ENCODE results near the gene ADAM22.

ADAM22 gene

GRCh38 chr7:88041583-88041982 is 107.5 kb downstream of the ADAM22 start:
- DNase-seq (ENCODE audit: low read depth in 2 of 2), result no peak

- no peak for DNase-seq (ENCODE audit: low read depth in 2 of 2)
Measured at GRCh38 chr7:88042157-88042556, 108.1 kb downstream of the ADAM22 start.

DNA sequence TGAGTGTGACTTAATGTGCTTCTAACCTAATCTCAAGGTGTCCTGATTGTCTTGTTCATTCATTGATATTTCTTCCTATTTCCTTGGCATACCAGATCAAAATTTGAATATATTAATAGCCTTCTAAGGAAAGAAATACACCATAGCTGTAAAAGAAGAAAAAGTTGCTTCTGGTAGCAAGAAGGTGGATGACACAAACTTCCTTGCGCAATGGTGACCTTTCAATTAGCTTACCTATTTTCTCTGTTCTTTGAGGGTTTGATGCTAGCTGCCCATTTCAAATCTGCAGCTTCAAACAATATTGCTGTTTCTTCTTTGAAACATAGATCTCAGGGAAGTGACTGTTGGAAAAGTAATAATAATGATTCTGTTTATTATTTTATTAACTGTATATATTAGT is 108.8 kb downstream of the ADAM22 start:
- DNase-seq (ENCODE audit: low read depth in 2 of 2), result no peak

- DNase-seq (ENCODE audit: low read depth in 2 of 2), result no peak
Measured at GRCh38 chr7:88044069-88044468, 110.0 kb downstream of the ADAM22 start.

DNA sequence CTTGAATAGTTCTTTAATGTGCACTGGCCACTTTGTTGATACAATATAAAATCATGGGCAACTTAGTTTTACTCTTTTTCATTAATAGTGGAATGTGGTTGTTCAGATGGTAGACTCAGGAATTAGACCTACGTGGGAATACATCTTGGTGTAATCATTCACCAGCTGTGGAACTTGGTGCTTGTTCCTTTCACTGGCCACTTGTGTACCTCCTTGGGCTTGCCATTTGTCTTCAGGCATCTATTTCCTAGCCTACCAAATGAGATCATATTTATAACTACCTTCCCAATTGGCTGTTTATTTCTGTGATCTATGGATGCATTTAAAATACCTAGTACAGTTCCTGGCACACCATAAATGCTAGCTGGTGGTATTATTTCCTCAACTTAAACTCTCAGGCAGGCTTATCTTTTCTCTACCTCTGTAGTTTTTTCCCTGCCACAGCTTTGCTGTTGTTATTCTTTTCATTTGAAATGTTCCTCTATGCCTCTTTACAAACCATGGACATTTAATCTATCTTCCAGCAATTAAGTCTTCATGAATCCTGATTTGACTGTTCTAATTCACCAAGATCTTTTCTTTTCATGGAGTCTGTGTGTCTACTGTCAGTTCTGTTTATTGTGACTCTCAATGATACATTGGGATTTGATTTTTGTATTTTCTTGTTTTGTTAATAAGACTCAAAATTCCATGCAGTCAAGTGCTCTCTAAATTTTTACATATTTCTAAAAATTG is 113.0 kb downstream of the ADAM22 start:
- DNase-seq (ENCODE audit: low read depth in 2 of 2), result no peak

DNA sequence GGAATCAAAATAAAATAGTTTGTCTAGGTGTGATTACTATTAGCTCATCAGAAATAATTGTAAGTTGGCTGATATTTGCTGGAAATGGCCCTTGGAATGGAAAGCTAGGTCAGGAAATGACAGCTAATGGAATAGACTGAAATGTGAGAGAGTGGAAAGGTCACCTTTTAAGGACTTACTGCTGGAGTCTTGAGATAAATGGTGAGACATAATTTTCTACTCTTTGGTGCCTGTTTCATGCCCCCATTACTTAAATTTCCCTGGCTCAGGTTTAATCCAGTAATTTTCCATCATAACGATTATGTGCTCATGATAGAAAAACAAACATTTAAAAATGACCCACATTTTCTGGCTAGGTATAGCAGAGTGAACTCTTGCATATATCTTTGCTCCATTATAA is 123.6 kb downstream of the ADAM22 start:
- no peak for DNase-seq (ENCODE audit: low read depth in 2 of 2)

DNA sequence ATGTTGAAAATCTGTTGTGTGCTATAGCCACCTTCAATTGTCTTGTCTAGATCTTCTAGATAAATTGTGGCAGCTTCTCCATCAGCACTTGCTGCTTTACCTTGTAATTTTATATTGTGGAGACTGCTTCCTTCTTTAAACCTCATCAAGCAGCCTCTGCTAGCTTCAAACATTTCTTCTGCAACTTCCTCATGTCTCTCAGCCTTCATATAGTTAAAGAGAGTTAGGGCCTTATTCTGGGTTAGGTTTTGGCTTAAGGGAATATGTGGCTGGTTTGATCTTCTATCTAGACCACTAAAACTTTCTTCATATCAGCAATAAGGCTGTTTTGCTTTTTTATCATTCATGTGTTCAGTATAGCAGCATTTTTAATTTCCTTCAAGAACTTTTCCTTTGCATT is 128.2 kb downstream of the ADAM22 start:
- DNase-seq (ENCODE audit: low read depth in 2 of 2), result no peak

DNA sequence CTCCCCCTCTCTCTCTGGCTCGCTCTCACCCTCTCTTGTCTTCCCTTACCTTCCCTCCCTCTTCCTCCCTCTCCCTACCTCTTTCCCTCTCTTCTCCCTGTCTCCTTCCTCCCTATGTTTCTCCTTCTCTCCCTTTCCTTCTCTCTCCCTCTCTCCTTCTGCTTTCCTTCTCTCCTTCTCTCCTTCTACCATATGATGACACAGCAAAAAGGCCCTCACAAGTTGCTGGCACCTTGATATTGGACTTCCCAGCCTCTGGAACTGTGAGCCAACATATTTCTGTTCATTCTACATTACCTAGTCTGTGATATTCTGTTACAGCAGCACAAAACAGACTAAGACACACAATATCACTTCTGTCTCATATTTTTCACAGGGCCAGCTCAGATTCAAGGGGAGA is 135.0 kb downstream of the ADAM22 start:
- DNase-seq (ENCODE audit: low read depth in 2 of 2), result no peak

- DNase-seq (ENCODE audit: low read depth in 2 of 2), result no peak
Measured at GRCh38 chr7:88071994-88072714, 138.1 kb downstream of the ADAM22 start.

DNA sequence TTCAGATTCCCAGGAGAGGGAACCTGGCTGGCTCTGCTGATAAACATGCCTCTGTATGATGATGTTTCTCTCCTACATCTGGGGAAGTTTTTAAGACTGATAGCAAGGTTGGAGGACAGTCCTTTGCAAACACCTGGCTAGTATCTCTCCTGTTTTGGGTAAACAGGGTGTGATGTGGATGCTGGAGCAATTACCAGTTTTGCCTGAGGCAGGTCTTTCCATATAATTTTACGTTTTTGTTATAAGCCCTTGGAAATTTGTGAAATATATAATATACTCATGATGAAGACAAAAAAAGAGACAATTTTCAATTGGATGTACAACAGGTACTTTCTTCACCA is 138.6 kb downstream of the ADAM22 start:
- DNase-seq (ENCODE audit: low read depth in 2 of 2), result no peak

DNA sequence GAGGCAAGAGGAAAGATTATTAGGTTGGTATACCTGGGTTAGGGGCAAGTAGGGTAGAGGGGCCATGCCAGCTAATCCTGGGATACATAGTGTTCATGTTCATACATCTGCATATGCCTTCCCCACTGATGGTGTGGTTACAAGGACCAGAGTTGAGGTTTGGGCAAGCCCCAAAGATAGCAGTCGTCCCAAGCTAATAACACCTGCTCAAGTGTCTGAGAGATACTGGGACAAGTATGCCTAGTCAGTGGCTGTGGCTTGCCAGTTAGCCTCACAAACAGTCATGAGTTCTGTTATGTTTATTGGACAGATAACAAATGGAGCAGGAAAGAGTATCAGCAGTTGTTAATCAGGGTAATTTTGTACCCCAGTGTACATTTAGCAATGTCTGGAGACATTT is 139.6 kb downstream of the ADAM22 start:
- DNase-seq (ENCODE audit: low read depth in 2 of 2), result no peak

GRCh38 chr7:88075216-88075615 is 141.2 kb downstream of the ADAM22 start:
- no peak for DNase-seq (ENCODE audit: low read depth in 2 of 2)

GRCh38 chr7:88083883-88084282 is 149.8 kb downstream of the ADAM22 start:
- DNase-seq (ENCODE audit: low read depth in 2 of 2), result no peak

DNA sequence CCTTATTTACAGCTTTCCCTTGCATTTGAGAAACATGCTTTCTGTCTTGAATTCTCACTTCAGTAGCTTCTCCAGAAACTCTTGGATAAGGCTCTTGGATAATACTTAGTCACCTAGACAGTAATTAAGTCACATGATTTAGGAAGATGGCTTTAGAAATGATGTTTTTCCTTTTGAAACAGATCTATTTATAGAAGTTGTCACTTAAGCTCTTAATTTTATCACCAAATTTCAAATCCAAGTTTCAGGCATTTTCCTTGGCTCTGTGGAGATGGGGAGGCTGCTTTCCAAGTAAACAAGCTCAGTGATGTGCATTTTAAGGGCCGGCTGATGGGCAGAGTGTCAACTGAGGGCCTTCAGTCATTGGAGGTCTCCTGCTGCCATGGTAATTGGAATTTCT is 155.5 kb downstream of the ADAM22 start:
- no peak for DNase-seq (ENCODE audit: low read depth in 2 of 2)

GRCh38 chr7:88090240-88090639 is 156.2 kb downstream of the ADAM22 start:
- DNase-seq (ENCODE audit: low read depth in 2 of 2), result no peak

DNA sequence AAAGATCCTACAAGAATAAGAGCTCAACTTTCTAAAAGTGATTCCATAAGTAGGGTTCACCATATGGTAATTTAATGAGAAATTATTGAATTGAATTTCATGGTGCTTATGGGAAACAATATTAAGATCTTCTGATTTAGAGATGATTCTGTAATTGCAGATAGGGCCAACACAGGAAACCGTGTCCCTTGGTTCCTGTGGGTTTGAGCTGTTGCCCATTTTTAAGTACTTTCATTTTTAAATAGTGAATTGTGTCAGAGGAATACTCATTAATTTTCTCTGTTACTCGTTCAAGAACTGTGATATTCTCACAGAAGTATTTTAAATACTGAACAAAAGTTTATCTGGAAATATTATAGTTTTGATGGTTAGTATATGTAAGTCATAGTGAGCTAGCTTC is 156.6 kb downstream of the ADAM22 start:
- no peak for DNase-seq (ENCODE audit: low read depth in 2 of 2)

DNA sequence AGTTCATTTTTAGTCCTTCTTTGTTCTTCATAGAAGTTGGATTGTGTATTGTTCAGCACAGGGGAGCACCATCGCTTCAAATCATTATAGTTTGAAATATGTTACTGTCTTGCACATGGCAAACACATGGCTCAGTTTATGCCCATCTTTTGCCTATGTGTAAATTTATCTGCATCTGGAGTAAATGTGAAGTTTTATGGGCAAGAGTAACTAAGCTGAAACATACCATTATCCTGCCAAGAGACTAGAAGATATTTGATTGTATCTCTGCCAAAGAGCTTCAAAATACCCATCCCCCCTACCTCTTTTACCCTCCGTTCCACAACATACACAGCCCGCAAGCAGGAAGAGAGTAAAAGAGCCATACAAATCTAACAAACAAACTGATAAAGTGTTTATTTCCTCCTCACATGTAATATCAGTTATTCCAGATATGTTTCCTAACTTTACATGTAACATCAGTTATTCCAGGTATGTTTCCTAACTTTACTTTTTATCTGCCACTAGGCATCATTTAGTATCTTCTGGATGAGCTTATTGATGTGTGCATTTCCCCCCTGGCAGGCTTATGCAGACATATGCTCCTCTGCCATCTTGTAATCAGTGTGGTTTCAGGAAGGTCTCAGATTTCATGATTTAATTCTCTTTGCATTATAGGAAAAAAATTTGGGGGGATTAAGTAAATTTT is 158.1 kb downstream of the ADAM22 start:
- DNase-seq (ENCODE audit: low read depth in 2 of 2), result no peak

DNA sequence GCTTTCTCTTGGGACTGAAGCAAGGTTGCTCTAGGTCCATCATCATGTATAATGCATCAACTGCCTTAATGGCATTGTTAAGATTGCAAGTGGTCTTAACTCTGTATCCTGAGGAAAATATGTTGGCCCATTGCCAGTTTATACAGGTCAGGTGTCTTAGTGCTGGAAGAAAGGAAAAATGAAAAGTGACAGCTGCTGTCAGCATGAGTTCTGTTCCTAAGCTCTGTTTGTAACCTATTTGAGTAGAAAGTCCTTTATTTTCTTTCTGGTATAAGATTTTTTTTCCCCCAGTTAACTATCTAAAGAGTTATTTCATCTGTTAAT is 158.6 kb downstream of the ADAM22 start:
- no peak for DNase-seq (ENCODE audit: low read depth in 2 of 2)

- no peak for DNase-seq (ENCODE audit: low read depth in 2 of 2)
Measured at GRCh38 chr7:88101769-88102168, 167.7 kb downstream of the ADAM22 start.

DNA sequence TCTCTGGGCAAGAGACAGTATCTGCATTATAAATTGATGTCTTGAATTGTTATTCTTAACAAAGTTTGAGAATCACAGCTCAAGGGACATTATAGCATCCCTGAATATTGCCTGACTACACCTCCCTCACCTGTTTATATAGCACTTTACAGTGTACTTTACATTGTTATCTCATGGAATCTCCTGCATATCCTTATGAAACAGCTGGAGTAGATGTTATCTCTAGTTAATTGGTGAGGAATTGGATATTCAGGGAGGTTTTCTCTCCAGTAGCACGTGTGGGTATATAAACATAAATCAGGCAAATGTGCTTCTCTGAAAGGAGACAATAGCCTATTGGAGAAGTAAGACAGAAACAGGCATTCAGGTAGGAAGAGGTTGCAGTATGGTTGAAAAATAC is 168.6 kb downstream of the ADAM22 start:
- DNase-seq (ENCODE audit: low read depth in 2 of 2), result no peak

GRCh38 chr7:88104732-88105131 is 170.7 kb downstream of the ADAM22 start:
- DNase-seq (ENCODE audit: low read depth in 2 of 2), result no peak

DNA sequence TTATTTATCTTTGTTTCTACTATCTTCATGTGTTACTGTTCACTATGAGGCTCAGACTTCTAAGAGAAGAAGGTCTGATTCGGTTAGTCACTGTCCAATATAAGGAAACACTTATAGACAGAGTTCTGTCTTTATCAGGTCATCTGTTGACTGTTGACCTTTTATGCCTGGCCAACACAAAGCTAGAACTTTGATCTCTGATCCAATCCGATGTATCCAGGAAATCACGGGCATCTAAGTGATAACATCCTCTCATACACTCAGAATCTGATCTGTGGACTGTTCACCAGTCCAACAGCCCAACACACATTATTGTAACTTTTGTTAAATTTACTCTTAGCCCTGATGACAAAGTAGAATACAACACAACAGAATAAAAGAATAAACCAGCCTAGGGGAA is 171.2 kb downstream of the ADAM22 start:
- no peak for DNase-seq (ENCODE audit: low read depth in 2 of 2)

DNA sequence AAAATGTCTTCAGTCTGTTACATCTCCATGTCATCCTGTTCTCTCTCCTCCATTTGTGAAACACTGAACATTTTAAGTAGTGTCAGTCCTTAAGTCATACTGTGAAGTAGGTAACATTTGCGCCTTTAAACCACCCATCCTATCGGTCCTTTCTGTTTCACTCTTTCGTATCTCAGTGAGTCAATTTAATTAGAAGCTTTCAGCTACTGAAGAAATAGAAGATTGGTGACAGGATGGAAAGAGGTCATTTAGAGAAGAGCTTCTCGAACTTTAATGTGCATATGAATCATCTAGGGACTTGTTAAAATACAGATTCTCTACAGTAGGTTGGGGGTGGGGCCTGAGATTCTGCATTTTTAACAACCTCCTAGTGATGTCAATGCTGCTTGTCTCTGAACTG is 172.4 kb downstream of the ADAM22 start:
- no peak for DNase-seq (ENCODE audit: low read depth in 2 of 2)
